K562 (cell line): Measurements from ENCODE around the gene CUEDC2. TPM values are rescaled to one million over a fixed set of nuclear protein-coding genes. Genes with fewer than 3 reads are reported as not detected.

Experiments
- BCOR ChIP-seq: fragments of 450-650 bp; IDR thresholded peaks from 2 replicates; pipeline ENCODE4 v1.6.1; 2016
- CEBPB ChIP-seq: fragments of 450-650 bp; IDR thresholded peaks from 2 replicates; pipeline ENCODE4 v1.6.1; 2016; ENCODE audit warnings: missing genetic modification characterization, missing compliant biosample characterization
- COPS2 ChIP-seq: fragments of 450-650 bp; conservative IDR thresholded peaks from 2 replicates; pipeline ENCODE4 v1.6.1; 2016; ENCODE audit warnings: mild to moderate bottlenecking, moderate library complexity
- ELK3 ChIP-seq: fragments of 450-650 bp; formaldehyde crosslinking; IDR thresholded peaks from 2 replicates; pipeline ENCODE4 v1.4.0; 2020; ENCODE audit warnings: mild to moderate bottlenecking
- EP300 ChIP-seq: IDR thresholded peaks from 2 replicates; pipeline ENCODE4 v1.6.1; 2012; ENCODE audit warnings: low read length, improper control_type of control experiment
- FOXP1 ChIP-seq: sonication (generic); formaldehyde crosslinking; IDR thresholded peaks from 2 replicates; pipeline ENCODE4 v1.8.0; 2022; ENCODE audit warnings: mild to moderate bottlenecking, missing genetic modification reagents
- ID3 ChIP-seq, 2 experiments: fragments of 250-450 bp in 1 of 2; fragments of 450-650 bp in 1 of 2; sonication (Bioruptor Pico) in 1 of 2; IDR thresholded peaks; 2 replicates each; pipeline versions ENCODE4 v1.6.1 to v1.8.0; 2016 to 2021; ENCODE audit warnings: mild to moderate bottlenecking in 2 of 2, moderate library complexity in 2 of 2, missing compliant biosample characterization in 1 of 2, missing genetic modification characterization in 1 of 2
- PHTF2 ChIP-seq: fragments of 250-450 bp; sonication (Bioruptor Pico); IDR thresholded peaks from 2 replicates; pipeline ENCODE4 v1.5.0; 2021; ENCODE audit warnings: mild to moderate bottlenecking
- PREB ChIP-seq: sonication (generic); formaldehyde crosslinking; IDR thresholded peaks from 2 replicates; pipeline ENCODE4 v1.8.1; 2023; ENCODE audit warnings: mild to moderate bottlenecking, missing genetic modification reagents
- PRPF4 ChIP-seq: fragments of 200-400 bp; formaldehyde crosslinking; IDR thresholded peaks from one replicate; pipeline ENCODE4 v1.6.1; 2017; ENCODE audit warnings: low read length, low read depth, mild to moderate bottlenecking; ENCODE audit not compliant: insufficient read depth, poor library complexity, severe bottlenecking
- PTBP1 ChIP-seq: fragments of 200-400 bp; formaldehyde crosslinking; IDR thresholded peaks from 2 replicates; pipeline ENCODE4 v1.6.1; 2017; ENCODE audit warnings: low read depth, low read length
- RCOR1 ChIP-seq, 2 experiments: IDR thresholded peaks; 2 replicates each; pipeline ENCODE4 v1.6.1; 2012; ENCODE audit warnings: low read depth in 2 of 2, low read length in 2 of 2, borderline replicate concordance in 1 of 2, improper control_type of control experiment in 1 of 2
- TCF7L2 ChIP-seq: fragments of 150-350 bp; IDR thresholded peaks from 2 replicates; pipeline ENCODE4 v1.6.1; 2016; ENCODE audit warnings: low read depth, mild to moderate bottlenecking, low read length, moderate library complexity
- ZEB2 ChIP-seq: fragments of 450-650 bp; IDR thresholded peaks from 2 replicates; pipeline ENCODE4 v1.6.1; 2016
- ZKSCAN8 ChIP-seq: fragments of 200-800 bp; sonication (Bioruptor generic); IDR thresholded peaks from 2 replicates; pipeline ENCODE4 v1.6.1; 2016; ENCODE audit warnings: missing genetic modification characterization, missing compliant biosample characterization
- ZNF668 ChIP-seq: fragments of 250-450 bp; sonication (Bioruptor Pico); IDR thresholded peaks from 2 replicates; pipeline ENCODE4 v1.8.0; 2022; ENCODE audit warnings: mild to moderate bottlenecking, inconsistent platforms
- ZSCAN29 ChIP-seq: fragments of 450-650 bp; IDR thresholded peaks from 2 replicates; pipeline ENCODE4 v1.6.1; 2017
- polyA plus RNA-seq, 8 experiments: library from polyadenylated mRNA; depleted of rRNA in 4 of 8; stranded (reverse) in 5 of 8; unstranded in 3 of 8; fragments of >200 nt; fragmentation: Nextera tagmentation in 2 of 8; fragmentation: Illumina TruSeq in 1 of 8; extraction: Ambion mirVana in 2 of 8; extraction: Trizol in 1 of 8; gene quantifications; 2 replicates each; pipeline versions ENCODE4 v1.2.1 to v1.2.3, GENCODE V29; 2011 to 2014; ENCODE audit warnings: inconsistent platforms in 1 of 8, missing spikeins in 1 of 8
- total RNA-seq, 7 experiments: library from RNA; depleted of rRNA in 6 of 7; stranded (reverse); fragments of >200 nt in 6 of 7; fragmentation: Illumina TruSeq in 2 of 7; extraction: Trizol in 2 of 7; gene quantifications; 2 replicates each; pipeline versions ENCODE4 v1.2.1 to v1.2.3, GENCODE V29; 2011 to 2021; ENCODE audit warnings: low replicate concordance in 1 of 7
- TF ChIP-seq, protein P1 (sequence below): fragments of 250-450 bp; sonication (Bioruptor Pico); IDR thresholded peaks from 2 replicates; pipeline ENCODE4 v1.4.0; 2020
- TF ChIP-seq, protein P2 (sequence below), 2 experiments: fragments of 150-350 bp in 1 of 2; IDR thresholded peaks; 2 replicates each; pipeline ENCODE4 v1.6.1; 2012 to 2016; ENCODE audit warnings: low read depth in 2 of 2, low read length in 2 of 2, mild to moderate bottlenecking in 1 of 2, moderate library complexity in 1 of 2

The CUEDC2 gene
- total and polyA plus RNA-seq, 9 of the 15 experiments (the other 6 are each of a cell fraction or from before 2014, with no cell fraction given) = 8.5 to 48.9 (median 27.4) TPM

DNA sequence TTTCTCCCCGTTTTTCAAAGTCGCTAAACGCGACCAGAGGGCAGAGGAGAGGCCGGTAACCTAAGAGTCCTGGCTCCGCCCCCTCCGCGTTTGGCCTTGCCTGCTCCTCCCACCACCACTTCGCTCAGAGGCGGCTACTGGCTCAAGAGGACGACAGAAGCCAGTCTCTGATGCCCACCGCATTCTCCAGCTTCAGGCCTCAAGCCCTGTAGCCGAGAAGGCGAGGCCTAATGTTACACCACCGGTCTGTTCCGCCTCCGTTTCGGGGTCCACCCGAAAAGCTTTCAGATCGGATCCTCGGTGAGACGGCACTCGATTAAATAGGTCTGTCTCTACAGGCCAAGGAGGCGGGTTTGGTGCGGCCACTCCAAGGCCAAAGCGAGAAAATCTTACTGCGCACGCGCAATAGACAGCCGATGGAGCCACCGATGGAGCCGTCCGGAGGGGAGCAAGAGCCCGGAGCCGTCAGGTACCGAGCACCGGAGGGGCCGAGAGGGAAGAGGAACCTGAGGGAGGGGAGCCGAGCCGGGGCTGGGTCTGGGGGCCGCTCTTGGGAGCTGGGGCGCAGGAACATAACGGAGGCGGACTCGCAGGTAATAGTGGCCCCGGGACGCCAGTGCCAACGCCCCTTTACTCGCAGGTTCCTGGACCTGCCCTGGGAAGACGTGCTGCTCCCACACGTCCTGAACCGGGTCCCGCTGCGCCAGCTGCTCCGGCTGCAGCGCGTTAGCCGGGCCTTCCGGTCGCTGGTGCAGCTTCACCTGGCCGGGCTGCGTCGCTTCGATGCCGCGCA, 11.5 kb downstream of the CUEDC2 start, which contains the start of gene FBXL15 (continued):
- TF ChIP-seq CEBPB (no peak), ZNF668 (CRISPR knock-in tag) (no peak), PHTF2 (CRISPR knock-in tag) (no peak), PRPF4 (no peak), COPS2 (no peak), PREB (0 out of 2 replicates have a peak, but pooled peaks have one; percentile 48), ZKSCAN8 (CRISPR knock-in tag) (no peak), ZSCAN29 (peak; percentile 46; the same call in 1 of the 2 replicates), PTBP1 (no peak), ID3 (CRISPR knock-in tag; IDR thresholded peaks at IDR 0.05) (no peak), ID3 (tag; IDR thresholded peaks at IDR 0.05) (peak; percentile 46; the same call in 1 of the 2 replicates), RCOR1 (IDR thresholded peaks at IDR 0.05; ENCODE audit: borderline replicate concordance in 1 of 2, low read depth in 2 of 2, low read length in 2 of 2) (no peak), ELK3 (no peak), TCF7L2 (no peak), FOXP1 (no peak), BCOR (peak; percentile 36; the same call in 1 of the 2 replicates), EP300 (0 out of 2 replicates have a peak, but pooled peaks have one; percentile 26), ZEB2 (peak; percentile 96)
- TF ChIP-seq, protein P1, sequence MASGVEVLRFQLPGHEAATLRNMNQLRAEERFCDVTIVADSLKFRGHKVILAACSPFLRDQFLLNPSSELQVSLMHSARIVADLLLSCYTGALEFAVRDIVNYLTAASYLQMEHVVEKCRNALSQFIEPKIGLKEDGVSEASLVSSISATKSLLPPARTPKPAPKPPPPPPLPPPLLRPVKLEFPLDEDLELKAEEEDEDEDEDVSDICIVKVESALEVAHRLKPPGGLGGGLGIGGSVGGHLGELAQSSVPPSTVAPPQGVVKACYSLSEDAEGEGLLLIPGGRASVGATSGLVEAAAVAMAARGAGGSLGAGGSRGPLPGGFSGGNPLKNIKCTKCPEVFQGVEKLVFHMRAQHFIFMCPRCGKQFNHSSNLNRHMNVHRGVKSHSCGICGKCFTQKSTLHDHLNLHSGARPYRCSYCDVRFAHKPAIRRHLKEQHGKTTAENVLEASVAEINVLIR (CRISPR knock-in tag) = no peak
- TF ChIP-seq, protein P2, sequence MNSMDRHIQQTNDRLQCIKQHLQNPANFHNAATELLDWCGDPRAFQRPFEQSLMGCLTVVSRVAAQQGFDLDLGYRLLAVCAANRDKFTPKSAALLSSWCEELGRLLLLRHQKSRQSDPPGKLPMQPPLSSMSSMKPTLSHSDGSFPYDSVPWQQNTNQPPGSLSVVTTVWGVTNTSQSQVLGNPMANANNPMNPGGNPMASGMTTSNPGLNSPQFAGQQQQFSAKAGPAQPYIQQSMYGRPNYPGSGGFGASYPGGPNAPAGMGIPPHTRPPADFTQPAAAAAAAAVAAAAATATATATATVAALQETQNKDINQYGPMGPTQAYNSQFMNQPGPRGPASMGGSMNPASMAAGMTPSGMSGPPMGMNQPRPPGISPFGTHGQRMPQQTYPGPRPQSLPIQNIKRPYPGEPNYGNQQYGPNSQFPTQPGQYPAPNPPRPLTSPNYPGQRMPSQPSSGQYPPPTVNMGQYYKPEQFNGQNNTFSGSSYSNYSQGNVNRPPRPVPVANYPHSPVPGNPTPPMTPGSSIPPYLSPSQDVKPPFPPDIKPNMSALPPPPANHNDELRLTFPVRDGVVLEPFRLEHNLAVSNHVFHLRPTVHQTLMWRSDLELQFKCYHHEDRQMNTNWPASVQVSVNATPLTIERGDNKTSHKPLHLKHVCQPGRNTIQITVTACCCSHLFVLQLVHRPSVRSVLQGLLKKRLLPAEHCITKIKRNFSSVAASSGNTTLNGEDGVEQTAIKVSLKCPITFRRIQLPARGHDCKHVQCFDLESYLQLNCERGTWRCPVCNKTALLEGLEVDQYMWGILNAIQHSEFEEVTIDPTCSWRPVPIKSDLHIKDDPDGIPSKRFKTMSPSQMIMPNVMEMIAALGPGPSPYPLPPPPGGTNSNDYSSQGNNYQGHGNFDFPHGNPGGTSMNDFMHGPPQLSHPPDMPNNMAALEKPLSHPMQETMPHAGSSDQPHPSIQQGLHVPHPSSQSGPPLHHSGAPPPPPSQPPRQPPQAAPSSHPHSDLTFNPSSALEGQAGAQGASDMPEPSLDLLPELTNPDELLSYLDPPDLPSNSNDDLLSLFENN (IDR thresholded peaks at IDR 0.05; ENCODE audit: low read depth in 2 of 2, low read length in 2 of 2) = peak in 1 of 2 experiments; percentile 89; a peak in 2 of 4 replicates
